ENCODE results near the gene B3GNT5.

- TF ChIP-seq PREB (CRISPR knock-in tag; IDR thresholded peaks at IDR 0.05; ENCODE audit: borderline replicate concordance), result no peak
- TF ChIP-seq CTCF (IDR thresholded peaks at IDR 0.05), result no peak
- no peak for TF ChIP-seq CREM (CRISPR knock-in tag; IDR thresholded peaks at IDR 0.05)
- TF ChIP-seq ZNF512 (CRISPR knock-in tag; IDR thresholded peaks at IDR 0.05; ENCODE audit: borderline replicate concordance), result no peak
- no peak for TF ChIP-seq ZNF317 (CRISPR knock-in tag; IDR thresholded peaks at IDR 0.05; ENCODE audit: borderline replicate concordance, low read depth)
- no peak for TF ChIP-seq NR2C2 (CRISPR knock-in tag; IDR thresholded peaks at IDR 0.05)
- TF ChIP-seq FOXP4 (CRISPR knock-in tag; IDR thresholded peaks at IDR 0.05), result no peak
- TF ChIP-seq TCF7 (CRISPR knock-in tag; IDR thresholded peaks at IDR 0.05; ENCODE audit: low read depth), result no peak
- no peak for TF ChIP-seq HMGXB4 (CRISPR knock-in tag; IDR thresholded peaks at IDR 0.05)
- no peak for TF ChIP-seq IRF2 (CRISPR knock-in tag; IDR thresholded peaks at IDR 0.05; ENCODE audit: borderline replicate concordance, low read depth)
- TF ChIP-seq MAX (CRISPR knock-in tag; IDR thresholded peaks at IDR 0.05), result no peak
- TF ChIP-seq NR3C1 (CRISPR knock-in tag; conservative IDR thresholded peaks at IDR 0.05; ENCODE audit: low read depth), result no peak
Measured at GRCh38 chr3:183319371-183319770, 66.3 kb downstream of the B3GNT5 start.
